ENCODE results near the gene SIPA1. TPM values are rescaled to one million over a fixed set of nuclear protein-coding genes. Genes with fewer than 3 reads are reported as not detected.

The SIPA1 gene
- total and polyA plus RNA-seq, 4 donors = 15.4 to 34.9 (median 22.8) TPM

GRCh38 chr11:65599955-65600246 is 38.0 kb upstream of the SIPA1 start:
- WGBS = 96% methylated on average over 6 of the region's 6 CpGs
- Histone ChIP-seq H3K27me3 (ENCODE audit: control insufficient read depth in 4 of 4, insufficient read depth in 4 of 4, low read length in 3 of 4) (no peaks in the 10 kb centered on the region), H3K4me3 (ENCODE audit: low read depth in 1 of 3, low read length in 3 of 3) (no peak overlapping the region), H3K4me1 (ENCODE audit: control insufficient read depth in 4 of 4, insufficient read depth in 4 of 4, low read length in 3 of 4) (no peaks in the 10 kb centered on the region), H3K27ac (ENCODE audit: low read depth in 1 of 2, low read length in 2 of 2) (no peak overlapping the region), H3K36me3 (ENCODE audit: control insufficient read depth in 4 of 4, insufficient read depth in 3 of 4, low read depth in 1 of 4, low read length in 3 of 4) (peaks cover 0 to 51% (median 26%) of the 10 kb centered on the region in 4 donors), H3K9me3 (ENCODE audit: control insufficient read depth in 4 of 4, low read length in 3 of 4) (no peaks in the 10 kb centered on the region), H3K9ac (ENCODE audit: low read depth in 1 of 2, low read length in 2 of 2) (no peak overlapping the region)
- TF ChIP-seq HNF4A (conservative IDR thresholded peaks at IDR 0.05) (no peak), JUND (IDR thresholded peaks at IDR 0.05) (no peak), RAD21 (IDR thresholded peaks at IDR 0.05) (no peak), SP1 (IDR thresholded peaks at IDR 0.05) (no peak), GABPA (IDR thresholded peaks at IDR 0.05 in 1 of 2, conservative IDR thresholded peaks at IDR 0.05 in 1 of 2) (no peak), HNF4G (IDR thresholded peaks at IDR 0.05) (no peak), RXRA (IDR thresholded peaks at IDR 0.05) (no peak), ZBTB33 (IDR thresholded peaks at IDR 0.05) (no peak), REST (IDR thresholded peaks at IDR 0.05) (no peak), ATF3 (IDR thresholded peaks at IDR 0.05) (no peak), TAF1 (conservative IDR thresholded peaks at IDR 0.05) (no peak), YY1 (IDR thresholded peaks at IDR 0.05) (no peak), FOXA2 (IDR thresholded peaks at IDR 0.05) (no peak), CTCF (IDR thresholded peaks at IDR 0.05; ENCODE audit: low read depth, low read length, missing input control) (no peak), MAX (IDR thresholded peaks at IDR 0.05) (no peak), FOXA1 (IDR thresholded peaks at IDR 0.05) (no peak), EGR1 (IDR thresholded peaks at IDR 0.05; ENCODE audit: low read depth in 2 of 2) (no peak), NR2F2 (IDR thresholded peaks at IDR 0.05) (no peak)
- DNase-seq (ENCODE audit: low spot score) = no peak

Measured in liver (tissue), 9 donors.